GM21529 (cell line): ENCODE results near the gene MESD.

Experiments
- ATAC-seq: cut with Tn5 transposase; IDR thresholded peaks from one replicate; pipeline ENCODE4 v1.9.1; 2021; ENCODE audit not compliant: unreplicated experiment

MESD gene

GRCh38 chr15:80912673-80913072 is 76.9 kb downstream of the MESD start:
- no peak for ATAC-seq

GRCh38 chr15:80911821-80912220 is 77.8 kb downstream of the MESD start:
- ATAC-seq = no peak

GRCh38 chr15:80906159-80906766 is 83.4 kb downstream of the MESD start:
- no peak for ATAC-seq

DNA sequence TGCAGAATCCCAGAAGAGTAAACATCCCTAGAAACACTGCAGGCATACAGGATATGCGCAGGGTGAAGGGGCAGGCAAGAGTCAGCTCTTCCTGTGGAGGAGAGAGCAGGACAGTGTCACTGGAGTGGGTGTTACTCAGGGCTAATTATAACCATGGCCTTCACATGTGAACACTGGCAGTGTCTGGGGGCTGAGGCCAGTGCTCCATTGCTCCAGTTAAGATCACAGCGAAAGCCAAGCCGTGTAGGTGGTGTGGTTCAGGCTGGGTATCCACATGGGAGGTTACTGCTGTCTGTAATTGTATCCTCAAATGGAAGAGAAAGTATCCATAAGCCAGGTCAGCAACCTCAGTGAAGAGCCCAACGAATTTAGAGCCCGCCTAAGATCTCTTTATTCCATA is 84.6 kb downstream of the MESD start:
- ATAC-seq = no peak

DNA sequence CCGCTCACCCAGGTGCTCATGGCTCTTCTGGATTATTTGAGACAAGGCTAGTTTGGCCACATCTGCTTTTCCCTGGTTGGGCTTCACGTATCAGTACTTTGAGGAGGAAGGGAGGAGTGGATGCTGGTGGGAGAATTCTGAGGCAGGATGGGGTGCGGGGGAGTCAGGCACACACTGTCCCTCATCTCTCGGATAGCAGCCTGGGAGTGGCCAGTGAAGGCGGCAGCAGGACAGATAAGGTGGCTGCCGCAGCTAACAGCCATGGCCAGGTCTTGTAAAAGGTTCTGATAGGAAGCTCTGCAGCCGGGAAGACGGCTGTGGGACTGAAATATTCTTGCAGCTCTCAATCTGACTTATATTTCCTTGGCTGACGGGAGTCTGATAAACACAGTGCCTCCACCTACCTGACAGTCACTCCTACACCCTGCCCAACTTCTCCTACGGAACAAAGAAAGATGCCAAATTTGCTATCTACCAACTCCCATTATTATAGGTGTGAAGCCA is 87.3 kb downstream of the MESD start:
- ATAC-seq = no peak

GRCh38 chr15:80898040-80898439 is 91.6 kb downstream of the MESD start:
- ATAC-seq = no peak
